Endothelial cell of umbilical vein (primary cell): ENCODE results near the gene CBFB. TPM values are rescaled to one million over a fixed set of nuclear protein-coding genes. Genes with fewer than 3 reads are reported as not detected.

Experiments
- BruUV-seq: library from RNA; stranded (reverse); fragments of 400-500 nt; replicated peaks from 2 replicates; lab custom pipeline; 2021; lab: Mats Ljungman, UMichigan
- CTCF ChIA-PET: fragments of 300-600, 350-600 bp; sonication (Branson Sonifier 250); formaldehyde crosslinking; loops from one replicate; lab custom pipeline; 2021; ENCODE audit warnings: antibody characterized with exemption, inconsistent platforms; lab: Charles Lee
- POLR2A ChIA-PET: fragments of 300-600, 350-600 bp; sonication (Branson Sonifier 250); formaldehyde crosslinking; loops from one replicate; lab custom pipeline; 2021; ENCODE audit warnings: antibody characterized with exemption, inconsistent platforms; lab: Charles Lee
- DNase-seq: peaks from one replicate; pipeline ENCODE4 v3.0.0-alpha.2; 2011; ENCODE audit warnings: low read depth, low spot score
- FAIRE-seq: peaks from 2 replicates; lab custom pipeline; 2011; peaks lifted over from hg19 to GRCh38; lab: Jason Lieb, UNC
- H2AFZ ChIP-seq: 2 replicates; pipeline ENCODE4 v1.6.0; 2012; ENCODE audit warnings: low read depth, low read length, control low read depth, inconsistent platforms
- H3K27ac ChIP-seq: 2 replicates; pipeline ENCODE4 v1.5.1; 2011; ENCODE audit warnings: low read depth, mild to moderate bottlenecking, control low read depth, low read length, moderate library complexity; ENCODE audit not compliant: insufficient read depth
- H3K27me3 ChIP-seq, 2 experiments: 2 replicates each; pipeline versions ENCODE4 v1.6.0 to v1.6.1; 2011; ENCODE audit warnings: low read length in 2 of 2, mixed read lengths in 1 of 2; ENCODE audit not compliant: control insufficient read depth in 2 of 2, insufficient read depth in 2 of 2
- H3K36me3 ChIP-seq, 2 experiments: 2 replicates in 1 of 2; 3 replicates in 1 of 2; pipeline ENCODE4 v1.5.1; 2011; ENCODE audit warnings: low read length in 2 of 2, mild to moderate bottlenecking in 1 of 2, moderate library complexity in 1 of 2; ENCODE audit not compliant: control insufficient read depth in 2 of 2, insufficient read depth in 2 of 2; ENCODE audit errors: extremely low read depth in 1 of 2
- H3K4me1 ChIP-seq: 3 replicates; pipeline ENCODE4 v1.5.1; 2011; ENCODE audit warnings: mild to moderate bottlenecking, low read length; ENCODE audit not compliant: control insufficient read depth, insufficient read depth; ENCODE audit errors: extremely low read depth
- H3K4me2 ChIP-seq: 2 replicates; pipeline ENCODE4 v1.6.1; 2011; ENCODE audit warnings: low read length, control low read depth, mixed read lengths; ENCODE audit not compliant: insufficient read depth
- H3K4me3 ChIP-seq, 3 experiments: fragments of 200-600 bp in 1 of 3; sonication (generic), shearing (Covaris generic) in 1 of 3; replicated peaks in 1 of 3; 2 replicates each; pipeline ENCODE4 v1.5.1; 2011 to 2016; ENCODE audit warnings: control low read depth in 3 of 3, low read length in 3 of 3, mild to moderate bottlenecking in 2 of 3, inconsistent platforms in 1 of 3, low read depth in 1 of 3, moderate library complexity in 1 of 3; ENCODE audit not compliant: insufficient read depth in 1 of 3
- H3K79me2 ChIP-seq: 2 replicates; pipeline ENCODE4 v1.6.0; 2012; ENCODE audit warnings: low read length, inconsistent platforms; ENCODE audit not compliant: control insufficient read depth, insufficient read depth
- H3K9ac ChIP-seq: replicated peaks from 2 replicates; pipeline ENCODE3; 2011; ENCODE audit warnings: low read length, control low read depth; ENCODE audit not compliant: insufficient read depth; ENCODE audit errors: extremely low read depth
- H3K9me1 ChIP-seq: replicated peaks from 3 replicates; pipeline ENCODE4 v1.6.0; 2011; ENCODE audit warnings: mild to moderate bottlenecking, low read length; ENCODE audit not compliant: control insufficient read depth, insufficient read depth; ENCODE audit errors: extremely low read depth
- H3K9me3 ChIP-seq: replicated peaks from 2 replicates; pipeline ENCODE4 v1.5.1; 2012; ENCODE audit warnings: low read length, inconsistent platforms; ENCODE audit not compliant: control insufficient read depth, insufficient read depth
- H4K20me1 ChIP-seq: replicated peaks from 2 replicates; pipeline ENCODE3; 2011; ENCODE audit warnings: mild to moderate bottlenecking, low read length; ENCODE audit not compliant: control insufficient read depth, insufficient read depth; ENCODE audit errors: extremely low read depth
- CTCF ChIP-seq, 2 donors: IDR thresholded peaks; 1 replicate in 1 of 2; 2 replicates in 1 of 2; pipeline ENCODE4 v1.5.1; 2011; ENCODE audit warnings: low read length in 2 of 2, mild to moderate bottlenecking in 2 of 2, moderate library complexity in 2 of 2, control low read depth in 1 of 2, inconsistent platforms in 1 of 2, low read depth in 1 of 2; ENCODE audit not compliant: insufficient read depth in 1 of 2; ENCODE audit errors: extremely low read depth in 1 of 2
- EZH2 ChIP-seq: IDR thresholded peaks from 2 replicates; pipeline ENCODE4 v1.6.1; 2012; ENCODE audit warnings: borderline replicate concordance, low read depth, mild to moderate bottlenecking, moderate library complexity, low read length, inconsistent platforms; ENCODE audit not compliant: severe bottlenecking
- FOS ChIP-seq: IDR thresholded peaks from 2 replicates; pipeline ENCODE4 v1.6.1; 2011; ENCODE audit warnings: mild to moderate bottlenecking, low read length, moderate library complexity, borderline replicate concordance; ENCODE audit not compliant: insufficient read depth
- GATA2 ChIP-seq: IDR thresholded peaks from 2 replicates; pipeline ENCODE4 v1.7.0; 2011; ENCODE audit warnings: low read depth, mild to moderate bottlenecking, moderate library complexity, mixed read lengths, low read length; ENCODE audit not compliant: insufficient read length, insufficient read depth
- JUN ChIP-seq: IDR thresholded peaks from 2 replicates; pipeline ENCODE4 v1.6.1; 2011; ENCODE audit warnings: borderline replicate concordance, low read depth; ENCODE audit not compliant: insufficient read length, insufficient read depth
- MYC ChIP-seq: IDR thresholded peaks from one replicate; pipeline ENCODE4 v1.6.1; 2011; ENCODE audit warnings: mild to moderate bottlenecking, low read depth, low read length
- POLR2A ChIP-seq: IDR thresholded peaks from 2 replicates; pipeline ENCODE4 v1.6.1; 2012; ENCODE audit warnings: low read depth, mild to moderate bottlenecking, control low read depth, low read length
- POLR2AphosphoS5 ChIP-seq: IDR thresholded peaks from 2 replicates; pipeline ENCODE4 v1.6.1; 2012; ENCODE audit warnings: low read depth, mild to moderate bottlenecking, control low read depth, low read length, moderate library complexity; ENCODE audit not compliant: insufficient read depth
- dilution Hi-C: fragments of 300-500 bp; cut with MboI; formaldehyde crosslinking; loops from one replicate; pipeline ENCODE4 v1.15.0; 2019; ENCODE audit warnings: low sequenced_read_pairs; ENCODE audit not compliant: extremely low pct_ligation_motif_present
- intact Hi-C: fragments of 100-400 bp; cut with micrococcal nuclease; formaldehyde crosslinking; loops from one replicate; pipeline ENCODE4 v1.10.0; 2022
- polyA plus RNA-seq, 4 experiments: library from polyadenylated mRNA; depleted of rRNA in 3 of 4; stranded (reverse) in 3 of 4; unstranded in 1 of 4; fragments of >200 nt; gene quantifications; 2 replicates each; pipeline versions ENCODE4 v1.2.1 to v1.2.3, GENCODE V29; 2011 to 2012; ENCODE audit warnings: missing spikeins in 1 of 4
- total RNA-seq: library from RNA; stranded (reverse); gene quantifications from 2 replicates; pipeline ENCODE4 v1.2.3, GENCODE V29; 2021
- TF ChIP-seq, protein P1 (sequence below): IDR thresholded peaks from 2 replicates; pipeline ENCODE4 v1.6.1; 2011; ENCODE audit not compliant: insufficient read depth, insufficient read length

Gene CBFB
- total and polyA plus RNA-seq, 2 donors (not counting 3 experiments of a cell fraction or from before 2014, with no cell fraction given), result 27.8 to 103 TPM

GRCh38 chr16:67086822-67087221 lies 57.9 kb downstream of the CBFB start:
- BruUV-seq, result no TSS peak
- Histone ChIP-seq H3K4me1 (no peaks in the 10 kb centered on the region), H3K79me2 (peaks cover 46% of the 10 kb centered on the region), H3K36me3 (peaks cover 0 to 8% of the 10 kb centered on the region in 2 experiments), H3K9ac (no peak overlapping the region), H3K9me1 (no peaks in the 10 kb centered on the region), H3K4me3 (no peak overlapping the region), H3K27me3 (no peaks in the 10 kb centered on the region), H3K27ac (no peak overlapping the region), H3K9me3 (no peaks in the 10 kb centered on the region), H2AFZ (no peak overlapping the region), H3K4me2 (no peak overlapping the region), H4K20me1 (no peaks in the 10 kb centered on the region)
- no peak for TF ChIP-seq POLR2AphosphoS5
- TF ChIP-seq FOS, result no peak
- TF ChIP-seq, protein P1, sequence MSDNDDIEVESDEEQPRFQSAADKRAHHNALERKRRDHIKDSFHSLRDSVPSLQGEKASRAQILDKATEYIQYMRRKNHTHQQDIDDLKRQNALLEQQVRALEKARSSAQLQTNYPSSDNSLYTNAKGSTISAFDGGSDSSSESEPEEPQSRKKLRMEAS, result no peak
- TF ChIP-seq MYC, result no peak
- TF ChIP-seq JUN, result no peak
- TF ChIP-seq GATA2, result no peak
- TF ChIP-seq CTCF (IDR thresholded peaks at IDR 0.05; ENCODE audit: extremely low read depth in 1 of 2, insufficient read depth in 1 of 2, low read depth in 1 of 2, low read length in 2 of 2), result no peak
- no peak for TF ChIP-seq EZH2
- no peak for TF ChIP-seq POLR2A
- FAIRE-seq (no peak), DNase-seq (peak; percentile 17)
- ChIA-PET CTCF (interaction anchor here (0.8 to 1.6 kb wide), 4 partner anchors 16 to 69 kb away, joined by 3 to 4 read pairs (median 4); no protein-coding TSS in a partner anchor), POLR2A (no interaction called here)
- dilution Hi-C loops, result no loop called here
- intact Hi-C loops, result no loop called here
